HG02884 (cell line): ENCODE results near the gene CYRIA.

Experiments used
- ATAC-seq: cut with Tn5 transposase; IDR thresholded peaks from one replicate; pipeline ENCODE4 v1.9.1; 2021; ENCODE audit warnings: mild to moderate bottlenecking, moderate library complexity; ENCODE audit not compliant: unreplicated experiment

Gene CYRIA

GRCh38 chr2:16665748-16666448 is at the start of gene CYRIA:
Gene CYRIA, minus strand, starts transcription at chr2:16665834. Its CDS starts 77,715 bp downstream, at chr2:16588119.
- ATAC-seq = peak; percentile 47

DNA sequence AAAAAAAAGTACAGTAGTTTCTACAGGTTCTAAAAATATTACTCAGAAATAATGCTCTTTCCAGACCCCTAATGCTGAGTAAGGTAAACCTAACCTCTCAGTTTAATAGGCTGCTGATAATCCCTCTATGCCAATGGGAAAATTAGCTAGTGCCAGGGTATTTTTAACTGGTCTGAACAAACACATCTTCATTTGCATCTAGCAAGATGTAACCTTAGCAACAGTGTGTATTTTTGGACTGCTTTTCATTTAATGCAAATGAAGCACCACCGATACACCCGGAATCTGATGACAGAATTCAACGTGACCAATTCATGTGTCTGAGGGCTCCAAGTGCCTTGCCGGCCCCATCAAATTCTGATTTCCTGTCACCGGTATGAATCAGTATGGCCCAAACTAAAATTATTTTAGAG is 47.4 kb upstream of the CYRIA start:
- peak; percentile 82 for ATAC-seq

GRCh38 chr2:16709769-16710168 is 44.1 kb upstream of the CYRIA start:
- no peak for ATAC-seq

DNA sequence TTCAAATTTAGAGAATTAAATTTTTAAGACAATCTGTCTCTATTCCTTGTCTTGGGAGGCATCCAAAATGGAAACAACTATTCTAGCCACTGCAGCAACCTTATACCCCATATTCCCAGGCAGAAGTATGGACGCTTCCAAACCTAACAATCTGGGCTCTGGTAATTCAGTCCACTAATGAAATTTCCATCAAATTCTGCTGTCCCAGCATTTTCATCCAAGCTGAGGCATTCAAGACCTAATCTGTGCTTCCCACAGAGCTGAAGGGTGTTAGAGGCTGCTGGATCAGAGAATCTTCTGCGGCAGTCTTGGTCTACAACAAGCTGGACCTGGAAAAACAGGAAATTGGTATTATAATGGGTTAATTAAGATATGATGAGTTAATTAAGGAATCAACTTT is 42.5 kb upstream of the CYRIA start:
- ATAC-seq = no peak

- ATAC-seq = no peak
Measured at GRCh38 chr2:16707014-16707623, 41.5 kb upstream of the CYRIA start.

DNA sequence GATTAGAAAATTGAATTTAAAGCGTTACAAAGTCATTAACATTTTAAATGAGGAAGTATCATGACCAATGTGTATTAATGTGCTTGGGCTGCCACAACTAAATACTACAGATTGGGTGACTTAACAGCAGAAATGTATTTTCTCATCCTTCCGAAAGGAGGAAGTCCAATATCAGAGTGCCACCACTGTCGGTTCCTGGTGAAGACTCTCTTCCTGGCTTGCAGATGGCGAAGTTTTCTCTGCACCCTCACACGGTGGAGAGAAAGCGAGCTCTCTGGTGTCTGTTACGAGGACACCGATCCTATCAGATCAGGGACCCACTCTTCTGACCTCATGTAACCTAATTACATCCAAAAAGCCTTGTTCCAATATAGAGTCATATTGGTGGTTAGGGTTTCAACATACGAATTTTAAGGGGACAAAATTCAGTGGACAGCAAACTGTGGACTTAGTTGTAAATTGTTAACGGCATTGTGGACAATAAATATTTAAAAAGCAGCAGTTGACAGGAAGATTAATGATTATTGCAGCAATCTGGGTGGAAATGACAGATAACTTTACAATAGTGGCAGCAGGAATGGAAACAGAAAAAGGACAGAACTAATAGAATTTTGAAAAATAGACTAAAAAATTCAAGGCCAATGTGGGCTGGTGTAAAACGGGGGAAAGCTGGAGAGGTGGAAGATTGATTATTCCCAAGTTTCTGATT is 35.1 kb upstream of the CYRIA start:
- no peak for ATAC-seq

DNA sequence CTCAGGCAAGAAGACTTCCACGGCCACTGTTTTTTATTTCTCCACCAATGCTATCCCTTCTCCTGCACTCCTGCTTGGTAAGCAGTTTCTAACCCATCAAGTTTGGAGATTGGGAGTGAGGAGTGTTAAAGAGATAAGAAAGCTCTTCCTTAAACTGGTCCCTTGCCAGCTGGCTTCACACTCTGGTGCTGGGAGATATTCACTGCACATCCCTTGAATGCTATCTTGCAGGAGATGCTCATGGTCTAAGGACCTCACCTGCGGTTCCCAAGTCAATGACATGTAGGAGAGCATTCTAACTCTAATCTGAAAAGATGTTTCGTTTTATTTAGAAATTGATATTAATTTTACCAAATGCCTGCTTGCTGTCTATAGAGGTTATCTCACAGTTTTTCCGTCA is 28.2 kb upstream of the CYRIA start:
- ATAC-seq = no peak

DNA sequence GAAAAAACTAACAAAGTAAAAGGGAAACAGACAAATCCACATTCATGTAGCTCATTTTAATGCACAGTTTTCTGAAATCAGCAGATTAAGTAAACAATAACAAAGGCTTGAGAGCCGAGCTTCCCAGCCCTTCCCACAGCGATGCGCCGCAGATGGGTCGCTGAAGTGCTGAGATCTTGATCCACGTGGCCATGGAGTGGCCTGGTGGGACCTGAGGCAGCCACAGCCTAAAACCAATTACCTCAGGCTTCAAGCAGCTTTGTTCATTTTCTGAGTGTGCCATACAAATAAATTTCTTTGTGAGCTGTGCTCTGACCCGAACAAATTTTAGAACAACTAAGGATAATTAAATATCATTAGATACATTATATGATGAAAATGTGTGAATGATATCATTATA is 25.6 kb upstream of the CYRIA start:
- ATAC-seq = no peak

DNA sequence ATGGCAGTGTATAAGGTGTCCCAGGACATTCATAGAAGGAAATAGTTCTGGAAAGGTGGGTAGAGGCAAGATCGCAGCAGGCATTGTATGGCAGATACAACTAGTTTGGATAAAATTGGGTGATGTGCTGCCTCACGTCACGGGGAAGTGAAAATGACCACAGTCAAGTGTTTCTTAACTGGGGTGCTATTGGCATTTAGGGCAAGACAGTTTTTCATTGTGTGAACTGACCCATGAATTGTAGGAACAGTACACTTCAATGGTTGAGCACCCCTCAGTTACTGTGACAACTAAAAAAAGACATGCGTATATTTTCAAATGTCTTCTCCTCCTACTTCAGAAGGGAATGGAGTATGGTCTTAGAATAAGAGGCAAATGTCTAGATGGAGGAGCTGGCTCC is 22.3 kb upstream of the CYRIA start:
- ATAC-seq = no peak

DNA sequence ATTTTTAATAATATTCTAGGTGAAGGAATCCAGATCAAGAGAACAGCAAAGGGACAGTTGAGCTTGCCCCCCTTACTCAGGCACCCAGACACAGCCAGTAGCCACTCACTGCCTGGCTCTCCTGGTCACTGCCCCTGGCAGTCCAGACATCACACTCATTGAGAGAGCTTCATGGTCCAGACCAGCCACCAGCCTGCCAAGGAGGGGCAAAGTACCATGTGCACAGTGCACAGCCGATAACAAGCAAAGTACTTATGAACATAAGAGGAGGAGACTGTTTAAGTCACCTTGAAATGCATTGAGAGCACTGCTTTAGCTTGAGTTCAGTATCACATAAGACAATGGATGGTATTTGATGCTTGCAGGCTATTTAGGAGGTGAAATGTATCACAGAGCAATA is 21.6 kb upstream of the CYRIA start:
- no peak for ATAC-seq

- ATAC-seq = no peak
Measured at GRCh38 chr2:16686641-16687040, 21.0 kb upstream of the CYRIA start.

GRCh38 chr2:16685340-16685715 is 19.7 kb upstream of the CYRIA start:
- no peak for ATAC-seq

GRCh38 chr2:16684676-16685339 is 19.2 kb upstream of the CYRIA start:
- no peak for ATAC-seq

DNA sequence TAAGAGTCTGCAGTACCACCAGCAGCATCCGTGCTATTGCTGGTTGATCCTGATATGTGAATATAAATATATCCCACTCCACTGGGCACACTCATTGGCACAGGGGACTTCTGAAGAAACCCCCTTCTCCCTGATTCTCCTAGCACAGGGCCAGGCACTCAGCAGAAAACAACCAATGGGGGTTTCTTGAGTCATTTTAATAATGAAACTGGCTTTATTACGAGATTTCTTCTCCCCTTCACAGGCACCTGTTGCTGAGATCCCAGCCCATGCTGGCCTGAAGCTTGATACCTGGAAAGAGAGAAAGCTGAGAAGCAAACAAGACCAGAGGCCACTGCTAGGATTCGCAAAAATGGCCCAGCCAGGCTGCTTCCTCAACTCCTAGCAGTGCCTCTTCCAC is 17.9 kb upstream of the CYRIA start:
- no peak for ATAC-seq

DNA sequence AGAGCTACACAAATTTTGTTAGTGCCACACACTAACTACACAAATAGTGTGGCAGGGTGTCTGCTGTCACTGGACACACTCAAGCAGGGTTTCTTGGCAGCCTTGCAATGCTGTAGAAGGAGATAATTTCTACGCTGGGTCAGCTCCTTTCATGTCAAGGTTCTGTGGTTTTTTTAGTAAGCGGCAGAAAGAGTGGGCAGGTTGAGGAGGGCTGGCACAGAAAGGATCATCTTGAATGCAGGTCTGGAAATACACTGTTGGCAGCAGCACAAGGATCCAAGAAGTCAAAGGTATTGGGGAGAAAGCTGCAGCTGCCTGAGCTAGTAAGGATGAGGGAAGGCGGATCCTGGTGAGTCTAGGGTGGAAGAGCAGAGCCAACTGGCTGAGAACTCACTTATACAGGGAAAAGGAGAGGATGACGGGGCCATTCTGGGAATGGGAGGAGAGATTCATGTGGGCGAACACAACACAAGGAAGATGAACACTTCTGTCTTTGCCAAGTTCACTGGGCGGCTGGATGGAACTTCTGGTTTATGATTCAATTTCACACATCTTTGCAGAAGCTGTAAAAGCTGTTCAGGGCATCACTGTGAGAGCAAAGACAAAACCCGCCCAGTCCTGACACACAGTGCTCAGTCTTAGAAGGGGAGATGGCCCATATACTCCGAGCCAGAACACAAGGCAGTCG is 16.9 kb upstream of the CYRIA start:
- no peak for ATAC-seq

- ATAC-seq = no peak
Measured at GRCh38 chr2:16680781-16681180, 15.1 kb upstream of the CYRIA start.

DNA sequence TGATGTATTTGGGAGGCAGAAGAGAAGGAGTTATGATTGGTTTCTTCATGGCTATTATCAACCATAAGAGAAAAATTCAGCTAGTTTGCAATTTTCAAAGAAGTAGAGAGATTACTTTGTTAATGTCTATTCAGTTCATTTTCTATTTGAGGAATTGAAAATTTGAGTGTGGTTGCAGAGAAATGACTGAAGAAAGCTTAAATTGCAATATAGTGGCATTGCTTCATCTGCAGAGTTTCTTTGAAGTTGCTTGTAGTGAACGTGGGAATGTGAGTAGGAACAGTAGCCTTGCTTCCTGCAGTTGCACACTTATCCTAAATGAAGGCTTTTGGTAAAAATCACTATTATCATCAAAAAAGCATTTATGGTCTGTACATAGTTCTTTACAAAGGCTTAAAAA is 14.7 kb upstream of the CYRIA start:
- no peak for ATAC-seq

GRCh38 chr2:16678964-16679363 is 13.3 kb upstream of the CYRIA start:
- ATAC-seq = no peak

DNA sequence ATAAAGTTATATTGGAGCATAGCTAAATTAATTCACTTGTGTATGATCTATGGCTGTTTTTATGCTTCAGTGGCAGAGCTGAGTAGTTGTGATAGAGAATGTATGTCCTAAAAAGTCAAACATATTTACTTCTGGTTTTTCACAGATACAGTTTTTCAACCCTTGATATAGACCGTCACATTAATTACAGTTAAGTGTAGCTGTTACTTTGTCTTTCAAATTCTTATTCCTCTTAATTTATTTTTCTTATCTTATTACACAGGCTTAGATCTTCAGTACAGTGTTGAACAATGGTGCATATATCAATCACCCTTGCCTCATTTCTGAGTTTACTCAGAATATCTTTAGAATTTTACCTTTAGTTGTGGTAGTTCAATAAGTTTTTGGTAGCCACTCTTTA is 12.2 kb upstream of the CYRIA start:
- ATAC-seq = no peak

DNA sequence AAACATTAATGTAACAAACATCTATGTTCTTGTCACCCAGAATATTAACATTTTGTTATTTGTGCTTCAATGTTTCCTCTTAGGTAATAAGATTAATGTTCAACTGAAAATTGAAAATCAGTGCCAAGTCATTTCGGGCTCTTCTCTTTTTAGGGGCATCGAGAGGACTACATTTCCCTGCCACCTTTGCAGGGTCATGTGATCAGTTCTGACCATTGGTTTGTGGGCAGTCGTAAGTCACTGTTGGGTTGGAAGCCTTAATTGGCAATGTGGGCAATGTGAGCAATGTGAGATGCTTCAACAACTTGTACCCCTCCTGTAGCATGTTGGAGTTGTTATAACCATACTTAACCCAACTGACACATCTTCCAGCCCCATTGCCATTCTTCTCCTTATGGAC is 10.1 kb upstream of the CYRIA start:
- no peak for ATAC-seq

GRCh38 chr2:16674154-16674553 is 8.5 kb upstream of the CYRIA start:
- ATAC-seq = no peak
